Femur (tissue), 1 donor: ENCODE results near the gene ADIRF.
"Not testable (repeated sequence)": the region's sequence is repeated elsewhere in the genome, so short reads cannot be mapped to it uniquely, and the experiment has no call there.

Experiments used
- DNase-seq: peaks from one replicate; pipeline ENCODE4 v3.0.0-alpha.2; 2017

Gene ADIRF

GRCh38 chr10:86946213-86947155, 21.8 kb upstream of the ADIRF start:
- peak; percentile 15 for DNase-seq

GRCh38 chr10:86947806-86948205, 20.5 kb upstream of the ADIRF start:
- DNase-seq: not testable (repeated sequence)

GRCh38 chr10:86950349-86950748, 17.9 kb upstream of the ADIRF start:
- DNase-seq: no peak

- DNase-seq: peak; percentile 5
These were observed 17.0 kb upstream of the ADIRF start for GRCh38 chr10:86951184-86951761.

- DNase-seq: no peak
These were observed 16.2 kb upstream of the ADIRF start for GRCh38 chr10:86952106-86952505.

GRCh38 chr10:86952697-86953096, 15.6 kb upstream of the ADIRF start:
- not testable (repeated sequence) for DNase-seq

- DNase-seq: peak; percentile 82
These were observed 14.3 kb upstream of the ADIRF start for GRCh38 chr10:86953747-86954680.

GRCh38 chr10:86954681-86955500, 13.4 kb upstream of the ADIRF start:
- DNase-seq: no peak

- no peak for DNase-seq
These were observed 12.6 kb upstream of the ADIRF start for GRCh38 chr10:86955501-86956194.

- no peak for DNase-seq
These were observed 12.0 kb upstream of the ADIRF start for GRCh38 chr10:86956195-86956847.

GRCh38 chr10:86956848-86957448, 11.3 kb upstream of the ADIRF start:
- DNase-seq: no peak

GRCh38 chr10:86957471-86958115, 10.7 kb upstream of the ADIRF start, which contains the start of gene MMRN2:
Gene MMRN2, minus strand, starts transcription at chr10:86957615. Its CDS starts 74 bp downstream, at chr10:86957541.
- no peak for DNase-seq

- peak; percentile 61 for DNase-seq
These were observed 10.0 kb upstream of the ADIRF start, which contains the start of gene SNCG for GRCh38 chr10:86958116-86958900. Gene SNCG, plus strand, starts transcription at chr10:86958599. Its CDS starts 99 bp downstream, at chr10:86958698.

GRCh38 chr10:86958901-86959736, 9.2 kb upstream of the ADIRF start:
- no peak for DNase-seq

- no peak for DNase-seq
These were observed 8.6 kb upstream of the ADIRF start for GRCh38 chr10:86959737-86960002.

GRCh38 chr10:86960003-86960862, 8.0 kb upstream of the ADIRF start:
- DNase-seq: peak; percentile 63

GRCh38 chr10:86960863-86961434, 7.3 kb upstream of the ADIRF start:
- no peak for DNase-seq
